Measurements from ENCODE around the gene FAXDC2. TPM values are rescaled to one million over a fixed set of nuclear protein-coding genes. Genes with fewer than 3 reads are reported as not detected.
A peak's percentile ranks its signal among the peaks of the same experiment; 100 is the strongest.
"Not testable (repeated sequence)": the region's sequence is repeated elsewhere in the genome, so short reads cannot be mapped to it uniquely, and the experiment has no call there.

The FAXDC2 gene
- total RNA-seq, 1 donor from 2014 or later, result 72.7 TPM

DNA sequence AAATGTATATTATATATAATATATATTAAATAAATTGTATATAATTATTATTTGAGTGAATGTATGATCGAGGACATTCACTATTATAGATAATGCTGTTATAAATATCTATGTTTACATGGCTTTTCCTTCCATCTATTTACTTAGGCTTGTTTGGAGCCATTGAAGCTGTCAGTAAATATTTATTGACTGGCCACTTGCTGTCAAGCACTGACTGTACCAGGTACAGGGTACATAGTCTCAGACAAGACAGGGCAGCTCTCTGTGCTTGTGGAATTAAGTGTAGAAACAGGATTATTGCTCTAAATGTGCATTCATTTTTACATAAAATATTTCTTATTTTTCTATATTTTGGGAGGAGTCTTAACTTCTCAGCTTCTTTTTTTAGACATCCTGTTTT, 16.4 kb downstream of the FAXDC2 start:
- intact Hi-C loops (cut with DNase I), result no loop called here
- Histone ChIP-seq H3K27me3 (ENCODE audit: low read depth) (no peaks in the 10 kb centered on the region), H3K4me3 (peak overlapping the region; percentile 40), H3K9me3 (no peaks in the 10 kb centered on the region), H3K27ac (no peak overlapping the region), H3K36me3 (peaks cover 59% of the 10 kb centered on the region), H3K4me1 (peaks cover 34% of the 10 kb centered on the region)
- TF ChIP-seq, protein P1, sequence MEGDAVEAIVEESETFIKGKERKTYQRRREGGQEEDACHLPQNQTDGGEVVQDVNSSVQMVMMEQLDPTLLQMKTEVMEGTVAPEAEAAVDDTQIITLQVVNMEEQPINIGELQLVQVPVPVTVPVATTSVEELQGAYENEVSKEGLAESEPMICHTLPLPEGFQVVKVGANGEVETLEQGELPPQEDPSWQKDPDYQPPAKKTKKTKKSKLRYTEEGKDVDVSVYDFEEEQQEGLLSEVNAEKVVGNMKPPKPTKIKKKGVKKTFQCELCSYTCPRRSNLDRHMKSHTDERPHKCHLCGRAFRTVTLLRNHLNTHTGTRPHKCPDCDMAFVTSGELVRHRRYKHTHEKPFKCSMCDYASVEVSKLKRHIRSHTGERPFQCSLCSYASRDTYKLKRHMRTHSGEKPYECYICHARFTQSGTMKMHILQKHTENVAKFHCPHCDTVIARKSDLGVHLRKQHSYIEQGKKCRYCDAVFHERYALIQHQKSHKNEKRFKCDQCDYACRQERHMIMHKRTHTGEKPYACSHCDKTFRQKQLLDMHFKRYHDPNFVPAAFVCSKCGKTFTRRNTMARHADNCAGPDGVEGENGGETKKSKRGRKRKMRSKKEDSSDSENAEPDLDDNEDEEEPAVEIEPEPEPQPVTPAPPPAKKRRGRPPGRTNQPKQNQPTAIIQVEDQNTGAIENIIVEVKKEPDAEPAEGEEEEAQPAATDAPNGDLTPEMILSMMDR (IDR thresholded peaks at IDR 0.05), result no peak
- DNase-seq (no peak), ATAC-seq (peak in 1 of 2 donors; percentile 55)

DNA sequence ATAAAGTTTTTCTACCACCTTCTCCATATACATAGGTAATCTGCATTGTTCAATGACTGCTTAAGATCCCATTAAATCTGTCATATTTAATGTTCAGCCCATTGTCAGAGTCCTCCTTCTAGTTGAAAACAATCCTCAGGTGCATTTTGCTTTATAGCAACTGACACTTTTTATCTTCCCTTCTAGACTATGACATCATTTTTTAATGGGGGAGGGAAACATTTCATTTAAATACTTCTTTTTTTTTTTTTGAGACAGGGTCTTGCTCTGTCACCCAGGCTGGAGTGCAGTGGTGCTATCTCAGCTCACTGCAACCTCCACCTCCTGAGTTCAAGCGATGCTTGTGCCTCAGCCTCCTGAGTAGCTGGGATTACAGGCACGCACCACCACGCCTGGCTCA, 17.6 kb downstream of the FAXDC2 start:
- H3K27me3 ChIP-seq (ENCODE audit: low read depth); H3K4me3 ChIP-seq; DNase-seq; H3K27ac ChIP-seq; H3K9me3 ChIP-seq; intact Hi-C loops (cut with DNase I); ATAC-seq: not testable (repeated sequence)
- peaks cover 42% of the 10 kb centered on the region for H3K4me1 ChIP-seq
- H3K36me3 ChIP-seq, result peaks cover 59% of the 10 kb centered on the region

DNA sequence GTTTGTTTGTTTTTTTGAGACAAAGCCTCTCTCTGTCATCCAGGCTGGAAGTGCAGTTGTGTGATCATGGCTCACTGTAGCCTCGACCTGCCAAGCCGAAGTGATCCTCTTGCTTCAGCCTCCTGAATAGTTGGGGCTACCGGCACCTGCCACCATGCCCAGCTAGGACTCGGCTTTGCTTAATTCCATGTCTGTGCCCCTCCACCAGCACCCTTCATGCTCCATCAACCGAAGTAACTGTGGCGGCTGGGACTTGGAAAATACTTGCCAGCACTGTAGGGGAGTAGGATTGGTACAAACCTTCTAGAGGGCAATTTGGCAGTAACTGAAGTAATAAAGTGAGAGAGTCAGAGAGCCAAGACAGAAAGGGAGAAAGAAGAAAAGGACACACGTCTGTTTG, 19.0 kb downstream of the FAXDC2 start:
- Histone ChIP-seq H3K36me3 (peaks cover 48% of the 10 kb centered on the region), H3K27me3 (ENCODE audit: low read depth) (no peaks in the 10 kb centered on the region), H3K27ac (no peak overlapping the region), H3K9me3 (no peaks in the 10 kb centered on the region), H3K4me1 (peaks cover 40% of the 10 kb centered on the region), H3K4me3 (no peak overlapping the region)
- TF ChIP-seq, protein P1 (IDR thresholded peaks at IDR 0.05), result no peak
- DNase-seq, result no peak
- ATAC-seq, result no peak
- intact Hi-C loops (cut with DNase I), result no loop called here

DNA sequence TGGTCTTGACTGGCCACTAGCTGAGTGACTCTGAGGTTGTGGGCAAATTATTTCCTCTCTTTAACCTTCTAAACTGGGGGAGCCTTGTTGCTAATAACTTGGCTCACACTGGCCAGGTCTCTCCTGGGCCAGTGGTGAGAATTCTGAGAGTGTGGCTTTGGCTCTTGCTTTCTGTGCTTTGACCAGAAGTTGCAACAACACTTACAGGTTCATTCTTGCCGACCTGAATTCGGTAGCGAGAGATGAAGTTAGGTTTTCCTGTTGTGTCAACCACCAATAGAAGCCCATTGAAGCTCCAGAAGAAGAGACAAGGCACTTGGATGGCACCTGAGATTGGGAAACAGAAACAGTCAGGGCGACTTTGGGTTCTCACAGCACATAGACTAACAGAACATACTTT, 19.8 kb downstream of the FAXDC2 start:
- intact Hi-C loops (cut with DNase I), result no loop called here
- H3K27ac ChIP-seq, result no peak overlapping the region
- peaks cover 33% of the 10 kb centered on the region for H3K4me1 ChIP-seq
- H3K27me3 ChIP-seq (ENCODE audit: low read depth), result no peaks in the 10 kb centered on the region
- peaks cover 54% of the 10 kb centered on the region for H3K36me3 ChIP-seq
- ATAC-seq (no peak), DNase-seq (no peak)
- TF ChIP-seq, protein P1 (IDR thresholded peaks at IDR 0.05), result no peak
- H3K9me3 ChIP-seq, result no peaks in the 10 kb centered on the region
- no peak overlapping the region for H3K4me3 ChIP-seq

DNA sequence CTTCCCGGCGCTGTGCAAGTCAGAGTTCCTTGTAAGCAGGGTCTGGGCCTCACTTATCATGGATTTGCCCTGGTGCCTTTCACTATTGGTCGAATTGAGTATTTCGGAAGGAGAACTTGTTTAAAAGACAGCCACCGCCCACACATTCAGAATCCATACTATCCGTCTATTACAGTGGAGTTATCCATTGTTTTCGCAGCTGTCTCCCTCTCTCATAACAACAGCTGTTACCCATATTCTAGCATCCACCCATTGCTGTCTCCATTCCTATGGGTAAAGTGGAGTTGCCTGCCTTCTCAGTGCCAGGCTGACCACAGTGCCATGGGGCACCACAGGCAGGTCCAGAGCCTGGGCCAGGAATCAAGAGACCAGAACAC, 20.2 kb downstream of the FAXDC2 start:
- no peak for ATAC-seq
- Histone ChIP-seq H3K27ac (no peak overlapping the region), H3K4me1 (peaks cover 30% of the 10 kb centered on the region), H3K9me3 (no peaks in the 10 kb centered on the region), H3K27me3 (ENCODE audit: low read depth) (no peaks in the 10 kb centered on the region), H3K36me3 (peaks cover 56% of the 10 kb centered on the region), H3K4me3 (no peak overlapping the region)
- DNase-seq, result no peak
- intact Hi-C loops (cut with DNase I), result no loop called here
- TF ChIP-seq, protein P1 (IDR thresholded peaks at IDR 0.05), result no peak

DNA sequence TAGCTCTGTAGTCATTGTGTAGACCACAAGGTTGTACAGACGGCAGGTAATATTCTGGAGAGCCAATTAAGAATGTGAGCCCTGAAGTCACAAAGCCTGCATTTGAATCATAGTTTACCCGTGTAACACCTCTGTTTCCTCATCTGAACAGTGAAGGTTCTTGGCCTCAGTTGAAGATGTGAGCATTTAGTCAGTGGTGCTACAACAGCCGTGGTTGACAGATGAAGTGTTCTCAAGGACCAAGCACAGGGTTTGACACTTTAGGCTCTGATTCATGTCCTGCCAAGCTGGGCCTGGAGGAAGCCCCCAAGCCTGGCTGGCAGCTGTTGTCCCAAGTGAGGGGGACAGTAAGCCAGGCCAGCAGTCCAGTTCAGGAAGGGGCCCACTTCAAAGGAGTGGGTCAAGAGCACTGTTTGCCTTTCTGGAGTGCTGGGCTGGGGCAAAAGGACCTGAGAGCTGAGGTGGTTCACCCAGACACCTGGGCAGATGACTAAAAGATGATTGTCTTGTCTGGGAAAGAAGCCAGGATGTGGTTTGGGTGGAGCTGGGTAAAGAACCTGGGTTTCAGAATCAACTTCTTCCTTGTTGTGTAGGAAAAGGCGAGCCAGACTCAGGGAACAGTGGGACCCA, 20.7 kb downstream of the FAXDC2 start:
- Histone ChIP-seq H3K4me3 (no peak overlapping the region), H3K4me1 (peaks cover 25% of the 10 kb centered on the region), H3K9me3 (no peaks in the 10 kb centered on the region), H3K27ac (no peak overlapping the region), H3K36me3 (peaks cover 60% of the 10 kb centered on the region), H3K27me3 (ENCODE audit: low read depth) (no peaks in the 10 kb centered on the region)
- intact Hi-C loops (cut with DNase I), result no loop called here
- ATAC-seq (peak; percentile 81 to 83), DNase-seq (peak; percentile 52)
- TF ChIP-seq, protein P1 (IDR thresholded peaks at IDR 0.05), result no peak

All from lower lobe of right lung (tissue), 2 donors.